Breast epithelium (tissue), 3 donors: Measurements from ENCODE around the gene OR4D9.

ENCODE experiments used
- POLR2A ChIP-seq: fragments of 450-650 bp; IDR thresholded peaks from one replicate; pipeline ENCODE4 v1.6.1; 2016; ENCODE audit warnings: antibody characterized with exemption, mild to moderate bottlenecking, moderate library complexity
- POLR2AphosphoS5 ChIP-seq, 3 donors: sonication (generic); formaldehyde crosslinking; IDR thresholded peaks; one replicate each; pipeline ENCODE4 v1.6.1; 2017; ENCODE audit warnings: antibody characterized with exemption in 3 of 3
- TF ChIP-seq, protein P1 (sequence below), 3 donors: fragments of 450-650 bp; IDR thresholded peaks; one replicate each; pipeline ENCODE4 v1.5.1; 2016 to 2017; ENCODE audit warnings: antibody characterized with exemption in 3 of 3, mild to moderate bottlenecking in 3 of 3, moderate library complexity in 3 of 3

DNA sequence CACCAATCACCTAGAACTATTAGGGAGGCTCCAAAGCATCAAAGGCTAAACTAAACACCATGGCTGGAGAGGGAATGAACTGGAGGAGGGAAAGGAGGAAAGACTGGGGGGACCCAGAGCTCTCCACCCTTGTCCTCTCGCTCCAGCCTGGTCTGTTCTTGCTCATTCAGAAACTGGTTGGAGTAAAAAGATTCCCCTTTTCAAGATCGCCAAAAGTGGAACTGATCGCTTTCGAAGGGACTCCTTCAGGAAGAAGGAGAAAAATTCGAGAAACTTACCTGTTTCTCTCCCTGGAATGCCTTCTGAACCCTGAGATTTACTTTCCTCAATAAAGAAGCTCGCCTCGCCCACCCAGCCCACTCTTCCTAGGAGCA is 46.9 kb downstream of the OR4D9 start:
- TF ChIP-seq, protein P1, sequence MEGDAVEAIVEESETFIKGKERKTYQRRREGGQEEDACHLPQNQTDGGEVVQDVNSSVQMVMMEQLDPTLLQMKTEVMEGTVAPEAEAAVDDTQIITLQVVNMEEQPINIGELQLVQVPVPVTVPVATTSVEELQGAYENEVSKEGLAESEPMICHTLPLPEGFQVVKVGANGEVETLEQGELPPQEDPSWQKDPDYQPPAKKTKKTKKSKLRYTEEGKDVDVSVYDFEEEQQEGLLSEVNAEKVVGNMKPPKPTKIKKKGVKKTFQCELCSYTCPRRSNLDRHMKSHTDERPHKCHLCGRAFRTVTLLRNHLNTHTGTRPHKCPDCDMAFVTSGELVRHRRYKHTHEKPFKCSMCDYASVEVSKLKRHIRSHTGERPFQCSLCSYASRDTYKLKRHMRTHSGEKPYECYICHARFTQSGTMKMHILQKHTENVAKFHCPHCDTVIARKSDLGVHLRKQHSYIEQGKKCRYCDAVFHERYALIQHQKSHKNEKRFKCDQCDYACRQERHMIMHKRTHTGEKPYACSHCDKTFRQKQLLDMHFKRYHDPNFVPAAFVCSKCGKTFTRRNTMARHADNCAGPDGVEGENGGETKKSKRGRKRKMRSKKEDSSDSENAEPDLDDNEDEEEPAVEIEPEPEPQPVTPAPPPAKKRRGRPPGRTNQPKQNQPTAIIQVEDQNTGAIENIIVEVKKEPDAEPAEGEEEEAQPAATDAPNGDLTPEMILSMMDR (IDR thresholded peaks at IDR 0.05), result no peak
- no peak for TF ChIP-seq POLR2A
- no peak for TF ChIP-seq POLR2AphosphoS5 (IDR thresholded peaks at IDR 0.05)
